Esophagus squamous epithelium (tissue), 4 donors: ENCODE results near the gene HIPK2.

Experiments used
- CTCF ChIP-seq, 6 experiments: fragments of 450-650 bp in 4 of 6; fragments of 200-600 bp in 2 of 6; sonication (generic) in 2 of 6; IDR thresholded peaks; one replicate each; pipeline ENCODE4 v1.5.1; 2016 to 2019; ENCODE audit warnings: antibody characterized with exemption in 6 of 6, mild to moderate bottlenecking in 4 of 6, moderate library complexity in 4 of 6
- POLR2A ChIP-seq, 4 donors: fragments of 450-650 bp; IDR thresholded peaks; one replicate each; pipeline ENCODE4 v1.6.1; 2017; ENCODE audit warnings: antibody characterized with exemption in 4 of 4, mild to moderate bottlenecking in 4 of 4, moderate library complexity in 3 of 4

DNA sequence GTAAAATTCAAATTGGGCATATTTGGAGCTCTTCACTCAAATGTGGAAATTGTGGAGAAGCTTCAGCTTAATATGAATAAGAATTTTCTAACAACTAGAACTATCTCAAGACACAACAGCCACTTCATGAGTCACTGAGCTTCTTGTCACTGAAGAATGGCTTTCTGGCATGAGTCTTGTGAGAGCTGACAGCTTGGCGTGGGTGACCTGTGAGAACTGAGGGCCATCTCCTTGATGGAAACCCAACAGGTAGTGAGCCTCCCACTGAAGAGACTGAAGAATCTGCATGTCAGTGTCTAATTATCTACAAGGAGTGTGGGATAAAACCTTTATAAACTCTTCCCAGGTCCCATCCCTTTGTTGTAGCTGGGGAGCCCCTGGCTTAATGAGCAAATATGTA, 188.3 kb downstream of the HIPK2 start:
- no peak for TF ChIP-seq CTCF (IDR thresholded peaks at IDR 0.05)
- TF ChIP-seq POLR2A (IDR thresholded peaks at IDR 0.05) = no peak
